ENCODE results near the gene IQCK.

DNA sequence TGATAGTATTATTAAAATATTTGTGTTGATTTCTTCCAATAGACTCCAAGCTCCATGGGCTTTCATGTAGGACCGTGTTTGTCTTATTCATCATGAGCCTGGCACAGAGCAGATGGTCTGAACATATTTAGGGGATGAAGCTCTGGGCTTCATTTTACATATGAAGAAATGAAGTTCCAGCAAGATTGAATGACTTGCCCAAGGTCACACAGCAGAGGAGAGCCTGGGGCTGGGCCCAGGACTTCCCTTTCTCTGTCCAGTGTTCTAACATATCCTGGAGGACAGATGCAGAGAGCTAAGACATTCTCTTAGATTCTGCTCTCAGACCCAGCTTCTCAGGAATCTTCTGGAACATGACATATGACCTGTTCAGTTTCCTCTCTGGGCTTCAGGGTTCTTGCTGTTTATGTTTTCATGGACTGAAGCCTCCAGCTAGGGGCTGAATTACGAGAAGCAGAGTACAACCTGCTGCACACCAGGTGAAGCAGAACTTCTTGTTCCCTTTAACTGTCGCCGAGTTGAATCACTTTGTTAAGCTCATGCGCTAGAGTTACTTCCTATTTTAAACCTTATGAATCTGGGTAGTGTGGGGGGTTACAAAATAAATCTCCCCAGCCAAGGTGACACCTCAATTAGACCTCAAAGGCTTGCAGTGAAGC is 113.0 kb downstream of the IQCK start:
- TF ChIP-seq, protein P1, sequence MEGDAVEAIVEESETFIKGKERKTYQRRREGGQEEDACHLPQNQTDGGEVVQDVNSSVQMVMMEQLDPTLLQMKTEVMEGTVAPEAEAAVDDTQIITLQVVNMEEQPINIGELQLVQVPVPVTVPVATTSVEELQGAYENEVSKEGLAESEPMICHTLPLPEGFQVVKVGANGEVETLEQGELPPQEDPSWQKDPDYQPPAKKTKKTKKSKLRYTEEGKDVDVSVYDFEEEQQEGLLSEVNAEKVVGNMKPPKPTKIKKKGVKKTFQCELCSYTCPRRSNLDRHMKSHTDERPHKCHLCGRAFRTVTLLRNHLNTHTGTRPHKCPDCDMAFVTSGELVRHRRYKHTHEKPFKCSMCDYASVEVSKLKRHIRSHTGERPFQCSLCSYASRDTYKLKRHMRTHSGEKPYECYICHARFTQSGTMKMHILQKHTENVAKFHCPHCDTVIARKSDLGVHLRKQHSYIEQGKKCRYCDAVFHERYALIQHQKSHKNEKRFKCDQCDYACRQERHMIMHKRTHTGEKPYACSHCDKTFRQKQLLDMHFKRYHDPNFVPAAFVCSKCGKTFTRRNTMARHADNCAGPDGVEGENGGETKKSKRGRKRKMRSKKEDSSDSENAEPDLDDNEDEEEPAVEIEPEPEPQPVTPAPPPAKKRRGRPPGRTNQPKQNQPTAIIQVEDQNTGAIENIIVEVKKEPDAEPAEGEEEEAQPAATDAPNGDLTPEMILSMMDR (IDR thresholded peaks at IDR 0.05): no peak
- no peak for TF ChIP-seq POLR2A (IDR thresholded peaks at IDR 0.05)

Data from right lobe of liver (tissue), 4 donors.